ENCODE results near the gene UNKL.
A peak's percentile ranks its signal among the peaks of the same experiment; 100 is the strongest.

The UNKL gene, protein sequence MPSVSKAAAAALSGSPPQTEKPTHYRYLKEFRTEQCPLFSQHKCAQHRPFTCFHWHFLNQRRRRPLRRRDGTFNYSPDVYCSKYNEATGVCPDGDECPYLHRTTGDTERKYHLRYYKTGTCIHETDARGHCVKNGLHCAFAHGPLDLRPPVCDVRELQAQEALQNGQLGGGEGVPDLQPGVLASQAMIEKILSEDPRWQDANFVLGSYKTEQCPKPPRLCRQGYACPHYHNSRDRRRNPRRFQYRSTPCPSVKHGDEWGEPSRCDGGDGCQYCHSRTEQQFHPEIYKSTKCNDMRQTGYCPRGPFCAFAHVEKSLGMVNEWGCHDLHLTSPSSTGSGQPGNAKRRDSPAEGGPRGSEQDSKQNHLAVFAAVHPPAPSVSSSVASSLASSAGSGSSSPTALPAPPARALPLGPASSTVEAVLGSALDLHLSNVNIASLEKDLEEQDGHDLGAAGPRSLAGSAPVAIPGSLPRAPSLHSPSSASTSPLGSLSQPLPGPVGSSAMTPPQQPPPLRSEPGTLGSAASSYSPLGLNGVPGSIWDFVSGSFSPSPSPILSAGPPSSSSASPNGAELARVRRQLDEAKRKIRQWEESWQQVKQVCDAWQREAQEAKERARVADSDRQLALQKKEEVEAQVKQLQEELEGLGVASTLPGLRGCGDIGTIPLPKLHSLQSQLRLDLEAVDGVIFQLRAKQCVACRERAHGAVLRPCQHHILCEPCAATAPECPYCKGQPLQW

DNA sequence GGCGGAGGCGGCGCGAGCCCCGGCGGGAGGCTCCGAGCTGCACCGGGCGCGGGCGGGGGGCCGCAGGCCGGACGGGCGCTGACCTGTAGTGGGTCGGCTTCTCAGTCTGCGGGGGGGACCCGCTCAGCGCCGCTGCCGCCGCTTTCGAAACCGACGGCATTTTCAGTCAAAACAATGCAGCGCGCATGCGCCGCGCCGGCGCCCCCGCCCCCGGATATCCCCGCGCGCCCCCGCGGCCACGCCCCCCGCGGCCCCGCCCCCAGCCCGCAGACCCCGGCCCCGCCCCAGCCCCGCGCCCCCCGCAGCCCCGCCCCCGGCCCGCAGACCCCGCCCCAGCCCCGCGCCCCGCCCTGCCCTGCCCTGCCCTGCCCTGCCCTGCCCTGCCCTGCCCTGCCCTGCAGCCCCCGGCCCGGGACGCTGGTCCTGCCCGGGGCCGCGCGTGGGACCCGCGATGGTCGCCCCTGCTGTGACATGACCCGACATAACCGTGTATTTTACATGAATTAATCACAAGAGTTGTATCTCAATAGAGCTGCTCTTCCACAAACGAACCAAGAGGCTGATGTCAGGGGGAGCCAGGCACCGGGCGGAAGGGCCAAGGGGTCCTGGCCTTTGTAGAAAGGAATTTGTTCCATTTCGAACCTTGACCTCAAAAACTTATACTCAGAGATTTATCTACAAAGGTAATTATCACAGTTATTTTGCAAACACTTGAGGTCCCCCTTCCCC is at the start of gene UNKL:
Gene UNKL (minus strand): TSS at position 173 of the 729 bp plus-strand sequence. CDS start 13 bp downstream, at position 160.
- DNase-seq: peak; percentile 76 to 91 (median 78)

DNA sequence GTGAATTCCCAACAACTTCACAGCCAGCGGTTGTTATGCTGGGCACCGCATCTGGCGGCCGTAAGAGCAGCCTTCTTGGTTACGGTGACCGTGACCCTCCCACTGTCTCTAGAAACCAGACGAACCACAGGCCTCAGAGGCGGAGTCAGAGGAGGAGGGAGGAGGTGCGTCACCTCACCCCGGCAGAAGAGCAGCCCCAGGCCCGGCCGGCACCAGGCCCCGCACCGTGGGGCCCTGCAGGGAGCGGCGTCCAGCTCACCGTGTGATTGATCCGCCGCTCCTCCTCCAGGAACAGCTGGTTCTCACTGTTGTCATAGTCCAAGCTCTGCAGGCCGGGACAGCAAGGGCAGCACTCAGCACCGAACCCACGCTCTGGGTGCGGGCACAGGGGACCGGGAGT is 46.6 kb upstream of the UNKL start:
- no peak for DNase-seq

DNA sequence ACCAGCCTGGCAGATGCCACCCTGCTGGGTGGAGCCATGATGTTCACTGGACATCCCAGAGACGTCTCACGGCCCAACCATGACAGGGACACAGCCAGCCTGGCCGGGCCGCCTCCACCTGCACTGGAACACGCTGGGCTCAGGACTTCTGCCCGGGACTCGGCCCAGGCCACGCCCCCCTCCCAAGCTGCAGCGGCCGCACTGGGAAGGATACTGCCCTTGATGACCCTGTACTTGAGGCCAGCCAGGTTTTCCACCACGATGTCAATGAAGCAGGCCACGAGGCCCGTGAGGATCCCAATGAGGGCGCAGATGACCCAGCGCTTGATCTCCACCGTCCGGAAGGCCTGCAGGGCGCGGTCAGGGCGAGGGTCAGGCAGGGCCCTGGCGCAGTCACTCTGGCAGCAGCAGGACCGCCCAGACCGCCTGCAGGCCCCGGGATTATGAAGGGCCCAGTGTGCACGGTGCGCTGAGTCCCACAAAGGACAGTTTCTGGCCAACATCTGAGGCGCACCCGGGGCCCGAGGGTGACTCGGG is 46.2 kb upstream of the UNKL start:
- no peak for DNase-seq

DNA sequence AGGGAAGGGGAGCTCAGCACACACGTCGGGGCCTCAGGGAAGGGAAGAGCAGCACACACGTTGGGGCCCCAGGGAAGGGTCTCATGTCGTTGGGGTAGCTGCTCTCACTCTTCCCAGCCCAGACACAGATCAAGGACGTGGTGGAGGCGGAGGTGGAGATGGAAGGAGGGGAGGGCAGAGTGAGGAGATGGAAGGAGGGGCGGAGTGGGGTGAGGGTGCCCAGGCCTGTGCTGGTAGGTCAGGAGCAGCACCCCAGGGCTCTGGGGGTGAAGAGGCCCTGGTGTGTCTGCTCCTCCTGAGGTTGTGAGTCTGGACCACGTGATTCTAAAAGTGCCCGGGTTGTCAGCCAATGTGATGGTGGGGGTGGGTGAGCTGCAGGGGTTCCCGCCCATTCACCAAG is 45.5 kb upstream of the UNKL start:
- no peak for DNase-seq

DNA sequence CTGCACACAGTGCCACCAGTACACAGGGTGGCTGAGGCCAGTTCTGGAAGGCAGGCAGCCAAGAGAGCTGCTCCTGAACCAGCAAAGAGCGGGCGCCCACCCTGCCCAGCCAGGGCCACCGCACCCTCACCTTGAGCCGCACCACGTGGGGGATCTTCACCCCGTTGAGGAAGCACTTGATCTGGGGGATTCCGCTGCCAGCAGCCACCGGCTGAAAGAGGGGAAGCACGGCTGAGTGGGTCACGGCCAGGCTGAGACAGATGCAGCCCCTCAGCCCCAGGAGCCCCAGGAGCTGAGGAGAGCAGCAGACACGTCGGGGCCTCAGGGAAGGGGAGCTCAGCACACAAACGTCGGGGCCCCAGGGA is 44.5 kb upstream of the UNKL start:
- peak; percentile 30 to 42 (median 34) for DNase-seq

DNA sequence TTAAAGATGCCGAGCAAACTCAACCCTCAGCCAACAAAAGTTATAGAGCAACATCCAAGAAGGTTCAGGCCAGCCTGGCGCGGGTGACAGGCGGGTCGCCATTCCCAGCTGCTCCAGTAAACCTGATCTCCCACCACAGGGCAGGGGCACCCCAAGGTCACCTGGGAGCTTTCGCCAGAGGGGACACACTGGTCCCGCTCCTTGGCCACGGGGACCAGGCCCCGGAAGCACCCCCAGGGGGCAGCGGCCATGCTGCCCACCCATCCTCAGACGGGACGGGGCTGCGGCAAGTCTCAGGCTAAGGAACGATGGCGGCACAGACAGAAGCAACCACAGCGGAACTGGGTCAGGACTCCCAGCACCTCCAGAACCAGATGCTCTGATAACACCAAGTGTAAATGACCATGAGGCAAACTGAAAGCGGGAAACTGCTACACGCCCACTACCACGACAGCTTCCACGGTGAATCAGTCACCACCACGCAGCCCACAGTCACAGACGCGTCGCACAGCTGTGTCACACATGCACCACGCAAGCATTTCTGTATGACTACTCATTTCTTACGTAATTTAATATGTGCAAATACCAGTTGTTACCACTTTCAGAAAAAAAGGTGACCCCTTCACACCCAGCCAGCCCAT is 44.0 kb upstream of the UNKL start:
- peak; percentile 72 to 82 (median 74) for DNase-seq

DNA sequence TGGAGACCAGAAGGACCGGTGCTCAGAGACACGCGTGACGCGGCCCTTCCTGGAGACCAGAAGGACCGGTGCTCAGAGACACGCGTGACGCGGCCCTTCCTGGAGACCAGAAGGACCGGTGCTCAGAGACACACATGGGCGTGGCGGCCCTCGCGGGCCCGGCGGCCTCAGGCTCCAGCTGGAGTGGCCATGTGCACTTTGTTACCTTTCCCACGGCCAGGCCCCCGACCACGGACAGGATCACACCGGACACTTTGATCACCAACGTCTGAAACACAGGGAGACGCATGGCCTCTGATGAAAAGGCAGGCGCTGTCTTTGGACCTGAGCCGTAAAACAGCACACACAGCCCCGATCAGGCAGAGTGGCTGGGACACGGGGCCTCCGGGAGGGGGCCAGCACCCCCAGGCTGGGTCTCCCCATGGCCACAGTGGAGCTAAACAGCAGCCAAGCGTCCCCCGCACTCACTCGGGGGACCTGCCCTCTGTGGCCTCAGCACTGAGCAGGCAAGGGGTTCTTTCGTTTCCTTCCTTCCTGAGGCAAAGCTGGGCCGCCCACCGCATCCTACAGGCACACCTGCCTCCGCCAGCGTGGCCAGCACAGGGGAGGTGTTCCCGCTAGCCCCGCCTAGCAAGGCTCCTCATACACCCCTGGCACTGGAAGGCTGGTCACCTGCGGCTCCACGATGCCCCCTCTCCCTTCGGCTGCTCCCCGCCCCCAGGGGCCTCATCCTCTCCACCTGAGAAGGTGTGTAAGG is 43.2 kb upstream of the UNKL start:
- DNase-seq: no peak

DNA sequence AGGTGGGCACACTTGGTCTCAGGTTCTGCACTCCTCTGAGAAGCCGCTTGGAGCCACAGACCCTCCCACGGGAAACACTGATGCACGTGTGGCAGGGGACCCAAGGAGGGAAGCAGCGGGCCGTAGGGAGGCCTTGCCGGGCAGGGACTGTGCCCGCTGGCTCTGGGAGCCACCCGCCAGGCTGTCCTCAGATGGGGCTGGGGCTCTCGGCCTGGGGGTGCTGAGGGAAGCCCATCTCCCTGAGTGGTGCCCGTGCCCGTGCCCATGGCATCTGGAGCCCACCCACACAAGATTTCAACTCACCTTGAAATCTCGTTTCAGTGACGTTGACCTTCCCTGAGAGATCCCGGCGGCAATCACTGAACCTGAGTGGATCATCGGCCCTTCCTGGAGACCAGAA is 42.4 kb upstream of the UNKL start:
- DNase-seq: no peak

DNA sequence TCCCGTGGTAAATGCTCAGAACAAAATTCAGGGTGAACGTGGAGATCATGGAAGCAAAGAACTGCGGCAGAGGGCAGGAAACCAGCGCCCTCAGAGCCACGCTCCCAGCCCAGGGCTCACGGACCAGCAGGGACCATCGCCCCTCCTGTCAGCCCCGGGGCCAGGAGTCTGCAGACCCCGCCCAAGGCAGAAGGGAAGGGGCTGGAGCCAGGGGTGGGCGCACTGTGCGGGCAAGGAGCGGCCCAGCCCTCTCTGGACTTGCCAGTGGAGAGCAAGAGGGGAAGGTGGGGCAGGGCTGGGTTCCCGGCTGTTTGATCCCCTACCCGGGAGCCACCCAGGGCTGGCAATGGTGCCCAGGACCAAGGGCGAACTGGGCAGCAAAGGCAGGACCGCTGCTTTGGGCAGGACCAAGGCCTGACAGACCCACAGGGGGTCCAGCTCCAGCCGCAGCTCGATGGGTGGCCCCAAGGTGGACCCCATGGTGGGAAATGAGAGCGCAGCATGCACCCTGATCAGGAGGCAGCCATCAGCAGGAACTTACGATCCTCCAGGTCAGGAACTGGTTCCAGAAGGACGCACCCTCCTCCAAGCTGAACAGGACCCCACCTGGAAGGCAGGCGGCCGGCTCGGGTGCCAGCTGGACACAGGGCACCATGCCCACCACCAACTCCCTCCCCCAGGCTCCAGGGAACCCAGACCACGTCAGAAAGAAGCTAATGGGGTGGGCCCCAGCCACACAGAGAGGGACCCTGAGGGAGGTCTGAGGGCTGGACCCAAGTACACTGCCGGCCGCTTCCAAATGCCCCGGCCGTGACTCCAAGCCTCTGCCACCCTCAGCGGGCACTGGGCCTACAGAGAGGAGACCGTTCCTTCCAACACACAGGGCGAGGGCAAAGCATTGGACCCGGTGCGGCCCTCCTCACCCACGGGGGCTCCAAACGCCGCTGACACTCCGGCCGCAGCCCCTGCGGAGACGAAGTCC is 41.0 kb upstream of the UNKL start:
- no peak for DNase-seq

DNA sequence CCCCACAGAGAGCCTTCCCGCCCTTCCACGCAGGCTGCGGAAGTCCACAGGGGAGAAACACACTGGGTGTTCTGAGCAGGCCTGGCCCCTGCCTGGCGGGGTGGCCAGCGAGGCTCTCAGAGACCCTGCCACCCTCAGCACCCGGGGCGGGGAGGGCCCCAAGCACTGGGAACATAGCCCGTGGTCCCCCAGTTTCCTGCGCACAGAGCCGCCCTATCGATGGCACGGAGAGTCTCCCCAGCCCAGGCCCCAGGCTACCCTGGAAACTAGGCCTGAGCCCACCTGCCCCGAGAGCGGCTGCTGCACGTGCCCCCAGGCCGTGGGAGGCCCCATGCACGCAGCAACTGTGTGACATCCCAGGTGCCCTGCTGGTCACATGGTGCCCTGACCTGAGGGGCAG is 40.1 kb upstream of the UNKL start:
- DNase-seq: no peak

DNA sequence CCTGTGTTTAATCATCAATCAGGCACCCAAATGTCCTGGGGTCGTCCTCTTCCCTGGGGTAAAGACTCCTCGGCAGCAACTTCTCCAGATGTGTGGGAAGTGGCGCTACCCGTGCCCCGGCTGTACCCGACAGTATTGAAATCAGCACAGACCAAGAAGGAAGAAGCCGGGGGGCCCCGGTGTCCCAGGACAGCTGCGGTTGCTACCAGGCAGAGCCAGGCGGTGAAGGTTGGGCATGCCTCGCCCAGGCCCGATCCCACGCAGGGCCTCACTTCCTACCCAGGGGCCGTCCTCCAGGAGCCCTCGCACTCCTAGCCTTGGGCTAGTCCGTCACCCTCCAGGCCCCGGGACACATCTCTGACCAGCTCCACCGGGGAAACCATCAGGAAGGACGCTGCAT is 38.8 kb upstream of the UNKL start:
- no peak for DNase-seq

DNA sequence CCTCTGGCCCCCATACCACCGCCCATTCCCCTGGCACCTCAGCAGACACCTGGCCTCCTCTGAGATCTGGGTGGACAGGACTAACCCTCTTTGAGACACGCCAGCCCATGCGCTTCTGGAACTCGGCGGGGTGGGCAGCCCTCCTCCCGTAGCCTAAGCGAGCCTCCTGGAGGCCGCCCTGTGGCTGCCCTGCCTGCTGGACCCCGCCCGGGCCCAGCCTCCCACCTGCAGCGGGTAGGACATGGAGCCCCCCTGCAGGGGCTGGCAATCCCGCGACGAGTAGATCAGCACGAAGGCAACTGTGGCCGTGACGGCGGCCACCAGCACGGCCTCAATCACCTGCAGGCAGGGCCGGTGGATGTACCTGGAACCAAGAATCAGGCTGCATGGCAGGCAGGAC is 38.0 kb upstream of the UNKL start:
- DNase-seq: no peak

DNA sequence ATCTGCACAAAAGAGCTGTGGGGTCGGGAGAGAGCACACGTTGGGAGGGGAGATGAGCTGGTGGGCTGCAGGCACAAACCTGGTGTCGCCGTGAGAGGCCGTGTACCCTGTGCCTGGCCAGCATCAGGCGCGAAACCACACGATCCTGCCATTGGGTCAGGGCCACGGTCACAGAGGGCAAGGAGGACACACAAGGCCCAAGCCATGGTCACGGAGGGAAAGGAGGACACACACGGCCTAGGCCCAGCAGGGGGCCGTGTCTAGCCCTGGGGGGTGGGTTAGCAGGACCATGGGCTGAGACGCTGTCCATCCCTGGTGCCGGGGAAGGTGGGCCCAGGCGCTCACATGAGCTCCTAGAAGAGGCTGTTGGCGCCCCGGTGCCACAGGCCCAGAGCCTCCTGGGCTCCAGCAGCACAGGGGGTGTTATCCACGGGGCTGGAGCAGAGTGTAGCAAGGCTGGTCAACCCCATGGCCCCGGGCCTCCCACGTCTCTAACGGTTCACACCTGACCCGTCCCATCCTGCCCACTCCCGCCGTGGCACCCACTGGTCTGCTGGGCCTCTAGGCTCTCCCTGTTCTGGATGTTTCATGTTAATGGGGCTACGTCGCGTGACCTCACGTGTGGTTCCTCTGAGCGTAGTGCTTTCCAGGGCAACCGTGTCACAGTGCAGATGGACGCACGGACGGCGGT is 37.3 kb upstream of the UNKL start:
- no peak for DNase-seq

DNA sequence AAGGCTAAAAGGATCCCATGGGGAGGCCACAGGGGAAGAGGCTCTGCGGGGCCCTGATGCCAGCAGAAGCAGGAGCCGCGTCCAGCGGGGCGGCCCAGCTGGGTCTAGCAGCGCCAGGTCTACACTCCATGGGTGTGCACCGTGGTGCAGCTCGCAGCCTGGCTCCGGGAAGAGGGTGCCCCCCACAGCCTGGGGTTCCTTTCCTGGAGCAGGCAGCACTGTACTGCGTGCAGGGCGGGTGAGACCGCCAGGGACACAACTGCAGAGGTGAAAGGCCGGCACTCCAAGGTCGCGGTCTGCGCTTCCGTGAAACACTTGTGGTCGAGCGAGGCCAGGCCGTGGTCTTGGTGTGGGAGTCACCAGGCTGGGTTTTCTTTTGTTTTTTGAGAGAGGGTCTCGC is 36.3 kb upstream of the UNKL start:
- no peak for DNase-seq

DNA sequence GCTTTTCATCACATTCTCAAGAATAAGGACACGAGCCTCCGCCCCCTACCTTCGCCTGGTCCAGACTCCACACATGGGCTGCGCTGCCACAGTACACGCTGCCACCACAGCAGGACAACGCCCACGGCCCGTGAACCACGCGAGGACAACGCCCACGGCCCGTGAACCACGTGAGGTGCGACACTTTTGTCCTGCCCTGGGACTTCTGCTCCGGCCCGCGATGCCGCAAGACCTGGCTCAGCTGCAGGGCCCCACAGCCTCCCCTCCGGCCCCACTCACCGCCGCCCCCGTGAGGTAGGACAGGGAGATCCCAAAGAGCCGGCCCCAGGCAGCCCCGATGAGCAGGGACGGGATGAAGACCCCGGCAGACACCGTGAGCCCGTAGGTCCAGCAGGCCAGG is 35.7 kb upstream of the UNKL start:
- no peak for DNase-seq

DNA sequence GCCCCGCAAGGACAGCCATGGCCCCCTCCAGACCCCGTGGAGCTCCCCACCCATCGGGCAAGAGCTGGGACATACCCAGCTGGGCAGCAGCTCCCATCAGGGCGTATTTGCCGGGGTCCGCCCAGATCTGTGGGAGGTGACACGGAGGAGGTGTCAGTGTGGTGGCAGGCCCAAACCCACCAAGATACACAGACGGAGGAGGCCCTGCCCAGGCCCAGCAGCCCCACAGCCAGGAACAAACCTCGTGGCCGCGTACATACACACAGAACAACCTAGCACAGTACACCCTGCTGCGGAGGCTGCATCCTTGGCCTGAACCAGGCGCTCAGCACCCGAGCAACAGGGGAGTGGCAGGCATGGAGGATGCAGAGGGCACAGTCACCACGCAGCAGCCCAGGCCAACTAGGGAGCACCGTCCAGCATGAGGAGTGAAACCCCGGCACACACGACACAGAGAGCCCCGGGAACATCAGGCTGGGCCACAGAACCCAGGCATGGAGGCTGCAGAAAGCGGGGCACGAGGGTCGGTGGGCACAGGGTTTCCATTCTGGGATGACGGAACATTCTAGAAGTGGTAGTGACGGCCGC is 34.8 kb upstream of the UNKL start:
- DNase-seq: no peak

DNA sequence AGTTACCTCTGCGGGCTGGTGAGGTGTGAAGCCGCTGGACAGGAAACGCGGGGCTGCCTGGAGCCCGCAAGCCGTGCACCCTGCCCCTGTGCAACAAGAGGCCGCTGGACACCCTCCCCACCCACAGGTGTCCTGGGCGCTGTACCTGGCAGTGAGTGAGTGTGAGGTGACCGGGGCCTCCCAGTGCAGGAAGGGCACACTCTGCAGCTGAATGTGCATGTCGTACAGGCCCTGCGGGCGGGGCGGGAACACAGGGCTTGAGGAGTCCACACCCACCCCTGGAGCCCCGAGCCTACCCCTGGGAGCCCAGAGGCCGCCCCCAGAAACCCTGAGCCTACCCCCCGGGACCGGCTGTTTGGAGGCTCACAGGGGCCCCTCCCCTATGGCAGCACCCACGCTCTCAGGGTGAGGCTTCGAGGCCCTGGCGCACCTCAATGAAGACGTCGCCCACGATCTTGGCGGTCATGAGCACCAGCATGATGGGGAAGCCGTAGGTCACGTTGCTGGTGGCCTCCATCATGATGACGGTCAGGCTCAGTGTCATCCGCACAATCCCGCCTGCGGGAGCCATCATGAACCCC is 34.1 kb upstream of the UNKL start:
- DNase-seq: no peak

DNA sequence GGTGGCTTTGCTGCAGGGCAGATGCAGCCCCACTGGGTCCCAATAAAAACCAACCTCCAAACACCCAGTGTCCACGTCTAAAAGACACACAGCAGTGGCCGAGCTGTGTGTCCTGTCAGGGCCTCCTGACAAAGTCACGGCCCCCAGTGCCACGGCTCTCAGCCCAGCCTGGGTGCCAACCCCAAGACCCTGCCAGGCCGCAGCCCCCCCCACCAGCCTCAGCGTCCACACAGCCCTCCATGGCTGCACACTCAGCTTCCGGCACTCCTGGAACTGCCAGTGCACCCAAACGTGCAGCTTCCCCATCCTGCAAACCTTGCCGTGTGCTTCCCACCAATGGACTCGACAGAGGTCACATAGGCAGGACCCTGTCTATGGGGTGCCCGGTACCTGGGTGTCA is 33.5 kb upstream of the UNKL start:
- no peak for DNase-seq

DNA sequence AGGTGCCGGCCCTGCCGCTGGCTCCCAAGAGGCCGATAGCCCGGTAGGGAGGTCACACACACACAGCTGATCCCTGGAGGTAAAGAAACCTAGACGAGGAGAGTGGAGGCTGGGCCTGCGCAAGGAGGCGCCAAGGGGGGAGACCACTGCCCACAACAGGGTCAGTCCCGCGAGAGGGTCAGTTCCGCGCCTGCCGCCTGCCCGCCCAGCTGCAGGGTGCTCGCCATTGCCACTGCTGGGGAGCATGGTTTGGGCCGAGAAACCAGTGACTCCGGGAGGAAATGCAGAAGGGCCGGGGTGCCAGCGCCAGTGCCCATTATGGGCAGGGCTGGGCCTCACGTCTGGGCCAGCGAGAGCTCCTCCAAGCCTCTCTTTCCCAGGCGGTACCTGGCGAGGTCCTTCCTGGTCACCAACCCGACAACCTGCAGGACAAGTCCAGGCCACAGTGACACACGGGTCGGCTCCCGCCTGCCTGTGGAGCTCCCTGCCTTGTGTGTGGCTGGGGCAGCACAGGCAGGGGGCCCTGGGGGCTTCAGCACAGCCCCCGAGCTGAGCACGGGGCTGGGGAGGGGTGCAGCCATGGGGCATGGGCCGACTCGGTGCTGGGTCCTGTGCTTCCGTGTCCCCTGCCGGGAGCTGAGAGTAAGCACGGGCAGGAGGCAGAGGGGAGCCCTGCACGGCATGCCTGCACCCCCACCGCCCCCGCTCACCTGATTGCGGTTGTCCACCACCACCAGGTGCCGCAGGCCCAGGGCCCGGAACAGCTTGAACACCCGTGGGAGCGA is 32.0 kb upstream of the UNKL start:
- no peak for DNase-seq

Measured in suppressor macrophage treated with lipopolysaccharide for 1 hour (primary cell).